IPS-NIHi7 (cell line): Measurements from ENCODE around the gene CDC123.
"Not testable (repeated sequence)": the region's sequence is repeated elsewhere in the genome, so short reads cannot be mapped to it uniquely, and the experiment has no call there.

ENCODE experiments used
- DNase-seq: peaks from one replicate; pipeline ENCODE4 v3.0.0; 2012; ENCODE audit warnings: mixed read lengths; ENCODE audit errors: extremely low spot score

Gene CDC123

GRCh38 chr10:12189426-12189825, 6.6 kb upstream of the CDC123 start:
- no peak for DNase-seq

- DNase-seq, result no peak
These were observed 4.3 kb upstream of the CDC123 start for GRCh38 chr10:12191715-12192114.

- DNase-seq, result no peak
These were observed 2.8 kb upstream of the CDC123 start for GRCh38 chr10:12193193-12193592.

GRCh38 chr10:12194752-12195271, 1.2 kb upstream of the CDC123 start:
- no peak for DNase-seq

GRCh38 chr10:12195281-12195602, 746 bp upstream of the CDC123 start:
- peak; percentile 14 for DNase-seq

GRCh38 chr10:12196531-12197211, 683 bp downstream of the CDC123 start:
- DNase-seq, result no peak

GRCh38 chr10:12198156-12198555, 2.2 kb downstream of the CDC123 start:
- no peak for DNase-seq

GRCh38 chr10:12200850-12201249, 4.9 kb downstream of the CDC123 start:
- no peak for DNase-seq

GRCh38 chr10:12201543-12201942, 5.6 kb downstream of the CDC123 start:
- no peak for DNase-seq

- DNase-seq, result no peak
These were observed 6.2 kb downstream of the CDC123 start for GRCh38 chr10:12202226-12202625.

GRCh38 chr10:12205082-12205481, 9.1 kb downstream of the CDC123 start:
- DNase-seq, result no peak

- no peak for DNase-seq
These were observed 11.1 kb downstream of the CDC123 start for GRCh38 chr10:12207114-12207513.

GRCh38 chr10:12208460-12208859, 12.5 kb downstream of the CDC123 start:
- no peak for DNase-seq

GRCh38 chr10:12212454-12212853, 16.5 kb downstream of the CDC123 start:
- no peak for DNase-seq

- no peak for DNase-seq
These were observed 17.6 kb downstream of the CDC123 start for GRCh38 chr10:12213621-12214020.

- no peak for DNase-seq
These were observed 18.1 kb downstream of the CDC123 start for GRCh38 chr10:12214093-12214492.

- DNase-seq, result peak; percentile 15
These were observed 18.8 kb downstream of the CDC123 start for GRCh38 chr10:12214763-12215218.

- DNase-seq, result no peak
These were observed 23.0 kb downstream of the CDC123 start for GRCh38 chr10:12218991-12219390.

GRCh38 chr10:12221323-12222298, 25.6 kb downstream of the CDC123 start:
- DNase-seq, result no peak

- DNase-seq, result no peak
These were observed 29.5 kb downstream of the CDC123 start for GRCh38 chr10:12225444-12225843.

- DNase-seq, result not testable (repeated sequence)
These were observed 30.4 kb downstream of the CDC123 start for GRCh38 chr10:12226438-12226837.

- DNase-seq, result no peak
These were observed 32.9 kb downstream of the CDC123 start for GRCh38 chr10:12228851-12229250.

GRCh38 chr10:12234687-12235086, 38.7 kb downstream of the CDC123 start:
- not testable (repeated sequence) for DNase-seq
